Neural cell (in vitro differentiated cells): ENCODE data around the gene TRAF6. TPM values are rescaled to one million over a fixed set of nuclear protein-coding genes. Genes with fewer than 3 reads are reported as not detected.

ENCODE experiments used
- H2AFZ ChIP-seq: fragments of 200-600, 300-800 bp; sonication (generic), shearing (Covaris generic); 2 replicates; pipeline ENCODE4 v1.6.0; 2014; ENCODE audit warnings: low read depth, mild to moderate bottlenecking, antibody characterized with exemption, low read length, moderate library complexity
- H3F3A ChIP-seq: fragments of 200-600 bp; shearing (Covaris generic); 2 replicates; pipeline ENCODE4 v1.6.1; 2016; ENCODE audit warnings: mild to moderate bottlenecking, moderate library complexity, mixed read lengths, antibody characterized with exemption, low read length; ENCODE audit not compliant: insufficient read depth, poor library complexity, severe bottlenecking
- H3K27ac ChIP-seq: fragments of 200-600, 300-800 bp; sonication (generic), shearing (Covaris generic); 2 replicates; pipeline ENCODE4 v1.5.1; 2014; ENCODE audit warnings: mild to moderate bottlenecking, low read length, moderate library complexity
- H3K27me3 ChIP-seq: fragments of 300-800, 200-600 bp; sonication (generic), shearing (Covaris generic); 2 replicates; pipeline ENCODE4 v1.6.0; 2014; ENCODE audit warnings: mild to moderate bottlenecking, low read depth, low read length, moderate library complexity; ENCODE audit not compliant: insufficient read depth
- H3K36me3 ChIP-seq: fragments of 300-800, 200-600 bp; sonication (generic), shearing (Covaris generic); 2 replicates; pipeline ENCODE4 v1.5.1; 2014; ENCODE audit warnings: mild to moderate bottlenecking, antibody characterized with exemption, low read length, moderate library complexity; ENCODE audit not compliant: insufficient read depth
- H3K4me2 ChIP-seq: fragments of 300-800, 200-600 bp; sonication (generic), shearing (Covaris generic); 2 replicates; pipeline ENCODE4 v1.6.0; 2014; ENCODE audit warnings: mild to moderate bottlenecking, low read length
- H3K4me3 ChIP-seq: fragments of 300-800, 200-600 bp; sonication (generic), shearing (Covaris generic); 2 replicates; pipeline ENCODE4 v1.5.1; 2014; ENCODE audit warnings: mild to moderate bottlenecking, low read length, moderate library complexity
- H3K79me2 ChIP-seq: fragments of 200-600 bp; shearing (Covaris generic); replicated peaks from 2 replicates; pipeline ENCODE4 v1.6.0; 2014; ENCODE audit warnings: mild to moderate bottlenecking, low read length, moderate library complexity; ENCODE audit not compliant: insufficient read depth
- H3K9ac ChIP-seq: fragments of 300-800, 200-600 bp; sonication (generic), shearing (Covaris generic); 2 replicates; pipeline ENCODE4 v1.6.1; 2016; ENCODE audit warnings: mild to moderate bottlenecking, low read length, mixed read lengths
- H3K9me2 ChIP-seq: fragments of 200-600 bp; shearing (Covaris generic); 2 replicates; pipeline ENCODE4 v1.6.1; 2016; ENCODE audit warnings: mild to moderate bottlenecking, low read length, mixed read lengths; ENCODE audit not compliant: insufficient read depth
- H3K9me3 ChIP-seq: fragments of 200-600, 300-800 bp; sonication (generic), shearing (Covaris generic); 2 replicates; pipeline ENCODE4 v1.6.1; 2016; ENCODE audit warnings: mild to moderate bottlenecking, mixed run types, low read length, moderate library complexity, mixed read lengths
- H4K20me1 ChIP-seq: fragments of 200-600 bp; shearing (Covaris generic); 2 replicates; pipeline ENCODE4 v1.6.1; 2016; ENCODE audit warnings: mild to moderate bottlenecking, mixed run types; ENCODE audit not compliant: insufficient read depth
- CTCF ChIP-seq: fragments of 450-650 bp; IDR thresholded peaks from 2 replicates; pipeline ENCODE4 v1.5.1; 2014; ENCODE audit warnings: antibody characterized with exemption, mild to moderate bottlenecking, moderate library complexity; ENCODE audit not compliant: poor library complexity, severe bottlenecking
- EP300 ChIP-seq: fragments of 450-650 bp; conservative IDR thresholded peaks from 2 replicates; pipeline ENCODE4 v1.6.1; 2014; ENCODE audit warnings: antibody characterized with exemption, mild to moderate bottlenecking, moderate library complexity; ENCODE audit not compliant: poor library complexity, severe bottlenecking
- EZH2 ChIP-seq: fragments of 200-600, 300-800 bp; shearing (Covaris generic), sonication (generic); IDR thresholded peaks from 2 replicates; pipeline ENCODE4 v1.6.1; 2014; ENCODE audit warnings: antibody characterized with exemption, low read length, borderline replicate concordance, mild to moderate bottlenecking; ENCODE audit not compliant: insufficient read depth, poor library complexity, severe bottlenecking
- MXI1 ChIP-seq: fragments of 450-650 bp; conservative IDR thresholded peaks from 2 replicates; pipeline ENCODE4 v1.6.1; 2014; ENCODE audit warnings: antibody characterized with exemption, mild to moderate bottlenecking; ENCODE audit not compliant: poor library complexity, severe bottlenecking
- POLR2AphosphoS5 ChIP-seq: IDR thresholded peaks from 2 replicates; pipeline ENCODE4 v1.6.1; 2012
- RAD21 ChIP-seq: fragments of 450-650 bp; conservative IDR thresholded peaks from 2 replicates; pipeline ENCODE4 v1.6.1; 2014; ENCODE audit warnings: antibody characterized with exemption, mild to moderate bottlenecking, moderate library complexity
- REST ChIP-seq: IDR thresholded peaks from 2 replicates; pipeline ENCODE4 v1.6.1; 2012; ENCODE audit warnings: borderline replicate concordance
- SMC3 ChIP-seq: fragments of 450-650 bp; conservative IDR thresholded peaks from 2 replicates; pipeline ENCODE4 v1.6.1; 2014; ENCODE audit warnings: antibody characterized with exemption, mild to moderate bottlenecking, moderate library complexity; ENCODE audit not compliant: poor library complexity
- TAF1 ChIP-seq: IDR thresholded peaks from 2 replicates; pipeline ENCODE4 v1.6.1; 2012; ENCODE audit warnings: low read depth
- polyA plus RNA-seq: library from polyadenylated mRNA; depleted of rRNA; stranded (reverse); fragments of >200 nt; gene quantifications from 2 replicates; pipeline ENCODE4 v1.2.3, GENCODE V29; 2014
- small RNA-seq, 3 experiments: library from RNA; depleted of rRNA; stranded (forward); fragments of <200 nt; gene quantifications; one replicate each; pipeline ENCODE3, GENCODE V24; 2012

The TRAF6 gene
- polyA plus RNA-seq, 1 donor from 2014 or later = 7.5 TPM

GRCh38 chr11:36437413-36437812, 72.7 kb downstream of the TRAF6 start:
- Histone ChIP-seq H3K4me2 (no peak overlapping the region), H4K20me1 (no peaks in the 10 kb centered on the region), H3K27me3 (no peaks in the 10 kb centered on the region), H2AFZ (no peak overlapping the region), H3K9me3 (no peaks in the 10 kb centered on the region), H3K36me3 (no peaks in the 10 kb centered on the region), H3K9me2 (no peaks in the 10 kb centered on the region), H3F3A (no peaks in the 10 kb centered on the region), H3K79me2 (no peaks in the 10 kb centered on the region), H3K27ac (no peak overlapping the region), H3K4me3 (no peak overlapping the region), H3K9ac (no peak overlapping the region)
- TF ChIP-seq EZH2 = no peak
- TF ChIP-seq EP300 = no peak
- TF ChIP-seq SMC3 = no peak
- no peak for TF ChIP-seq RAD21
- no peak for TF ChIP-seq TAF1
- TF ChIP-seq POLR2AphosphoS5 = no peak
- no peak for TF ChIP-seq CTCF
- TF ChIP-seq MXI1 = no peak
- TF ChIP-seq REST = no peak

Small RNA genes lying within 50 kb of the gene (small RNA-seq; reads per million reads assigned to genes)
- gene AC061999.1 = 0 reads per million in 3 experiments

Other genes with a start within 250 kb of the TRAF6 start
- gene COMMD9, start 220.8 kb downstream of the TRAF6 start, polyA plus RNA-seq = 111 and 119 TPM in 2 replicates
- gene PRR5L, start 214.0 kb downstream of the TRAF6 start, polyA plus RNA-seq = 0.22 TPM in 1 of 2 replicates, not detected in the other
- 0.12 and 0.16 TPM in 2 replicates for gene RAG1, start 57.7 kb upstream of the TRAF6 start, polyA plus RNA-seq
- 58.1 and 71.9 TPM in 2 replicates for gene IFTAP, start 84.2 kb upstream of the TRAF6 start, polyA plus RNA-seq
- not detected in 2 replicates for gene RAG2, start 88.0 kb upstream of the TRAF6 start, polyA plus RNA-seq